GM12878 (cell line): Measurements from ENCODE around the gene B3GNT8. TPM values are rescaled to one million over a fixed set of nuclear protein-coding genes. Genes with fewer than 3 reads are reported as not detected.
"Not testable (repeated sequence)": the region's sequence is repeated elsewhere in the genome, so short reads cannot be mapped to it uniquely, and the experiment has no call there.

Experiments
- ATAC-seq: fragments of 200-7000 bp; cut with Tn5 transposase; 3 replicates; pipeline ENCODE4 v1.9.1; 2020; ENCODE audit warnings: mild to moderate bottlenecking, moderate library complexity
- BruUV-seq: library from RNA; stranded (reverse); fragments of 400-500 nt; replicated peaks from 2 replicates; lab custom pipeline; 2021; lab: Mats Ljungman, UMichigan
- CTCF ChIA-PET: fragments of 300-600 bp; sonication (Branson Sonifier 250); formaldehyde crosslinking; extraction: SDS; loops from one replicate; lab custom pipeline; 2021; ENCODE audit warnings: inconsistent platforms; lab: Yijun Ruan, JAX
- POLR2A ChIA-PET: fragments of 350-600 bp; formaldehyde crosslinking; extraction: SDS; loops from one replicate; lab custom pipeline; 2021; ENCODE audit warnings: inconsistent platforms; lab: Charles Lee
- RAD21 ChIA-PET: fragments of 300-600 bp; sonication (Branson Sonifier 250); formaldehyde crosslinking; loops from one replicate; lab custom pipeline; 2023; ENCODE audit warnings: antibody characterized with exemption; ENCODE audit not compliant: unreplicated experiment; lab: Charles Lee
- SMC1A ChIA-PET: fragments of 300-600 bp; sonication (Branson Sonifier 250); formaldehyde crosslinking; loops from one replicate; lab custom pipeline; 2023; ENCODE audit not compliant: unreplicated experiment, uncharacterized antibody; lab: Charles Lee
- DNase-seq: peaks from one replicate; pipeline ENCODE4 v3.0.0-alpha.2; 2011; ENCODE audit warnings: low read depth, low spot score
- FAIRE-seq: peaks from 3 replicates; lab custom pipeline; 2011; peaks lifted over from hg19 to GRCh38; lab: Jason Lieb, UNC
- H2AFZ ChIP-seq: 2 replicates; pipeline ENCODE4 v1.6.0; 2011; ENCODE audit warnings: low read depth, low read length, control low read depth; ENCODE audit not compliant: control insufficient read depth
- H3K27ac ChIP-seq: 2 replicates; pipeline ENCODE4 v1.5.1; 2011; ENCODE audit warnings: control low read depth; ENCODE audit not compliant: control insufficient read depth, insufficient read depth
- H3K27me3 ChIP-seq, 2 experiments: replicated peaks in 1 of 2; 2 replicates each; pipeline versions ENCODE4 v1.6.0 to v1.6.1; 2011; ENCODE audit warnings: low read length in 1 of 2; ENCODE audit not compliant: control insufficient read depth in 2 of 2, insufficient read depth in 2 of 2
- H3K36me3 ChIP-seq, 2 experiments: 2 replicates each; pipeline ENCODE4 v1.5.1; 2011; ENCODE audit warnings: low read length in 1 of 2; ENCODE audit not compliant: control insufficient read depth in 2 of 2, insufficient read depth in 2 of 2
- H3K4me1 ChIP-seq: 2 replicates; pipeline ENCODE4 v1.6.1; 2011; ENCODE audit warnings: mild to moderate bottlenecking, low read length, moderate library complexity, mixed read lengths; ENCODE audit not compliant: control insufficient read depth, insufficient read depth
- H3K4me2 ChIP-seq: 2 replicates; pipeline ENCODE4 v1.6.0; 2011; ENCODE audit warnings: control low read depth; ENCODE audit not compliant: control insufficient read depth, insufficient read depth
- H3K4me3 ChIP-seq: fragments of 200-600 bp; sonication (generic); 2 replicates; pipeline ENCODE4 v1.5.1; 2016
- H3K79me2 ChIP-seq: 2 replicates; pipeline ENCODE4 v1.6.0; 2011; ENCODE audit warnings: low read length; ENCODE audit not compliant: control insufficient read depth, insufficient read depth
- H3K9ac ChIP-seq: 2 replicates; pipeline ENCODE4 v1.8.0; 2011; ENCODE audit warnings: low read length, control low read depth, mixed read lengths; ENCODE audit not compliant: control insufficient read depth, insufficient read depth
- H3K9me3 ChIP-seq: replicated peaks from 3 replicates; pipeline ENCODE4 v1.5.1; 2011; ENCODE audit warnings: mild to moderate bottlenecking, low read length; ENCODE audit not compliant: control insufficient read depth, insufficient read depth
- H4K20me1 ChIP-seq: 2 replicates; pipeline ENCODE4 v1.6.0; 2011; ENCODE audit not compliant: control insufficient read depth, insufficient read depth
- NFYA ChIP-seq: IDR thresholded peaks from 2 replicates; pipeline ENCODE4 v1.6.1; 2011; ENCODE audit warnings: low read depth, mild to moderate bottlenecking, low read length, improper control_type of control experiment, borderline replicate concordance
- ZBTB33 ChIP-seq: fragments of 450-650 bp; IDR thresholded peaks from 2 replicates; pipeline ENCODE4 v1.6.1; 2017; ENCODE audit warnings: mild to moderate bottlenecking
- WGBS: methylation state at CpG from one replicate; pipeline ENCODE4 v1.1.6; 2016; ENCODE audit warnings: low lambda C conversion rate; ENCODE audit not compliant: insufficient replicate concordance, insufficient coverage; ENCODE audit errors: missing lambda C conversion rate; 5-methylcytosine and 5-hydroxymethylcytosine counted together
- in situ Hi-C: fragments of 300-500 bp; cut with MboI; formaldehyde crosslinking; loops from 9 replicates; pipeline ENCODE4 v1.14.3; 2018; ENCODE audit warnings: mixed read lengths
- intact Hi-C: fragments of 100-400 bp; cut with micrococcal nuclease; formaldehyde crosslinking; loops from one replicate; pipeline ENCODE4 v1.14.2; 2022; ENCODE audit not compliant: unreplicated experiment
- polyA plus RNA-seq, 11 experiments: library from polyadenylated mRNA; depleted of rRNA in 4 of 11; unstranded in 6 of 11; stranded (reverse) in 5 of 11; fragments of >200 nt; fragmentation: Nextera tagmentation in 4 of 11; fragmentation: Illumina TruSeq in 1 of 11; extraction: Ambion mirVana in 4 of 11; extraction: Trizol in 1 of 11; gene quantifications; 1 replicate in 1 of 11; 2 replicates in 10 of 11; pipeline versions ENCODE4 v1.2.1 to v1.2.3, GENCODE V29; 2011 to 2016; ENCODE audit warnings: inconsistent platforms in 2 of 11, missing spikeins in 2 of 11, low read depth in 1 of 11
- total RNA-seq, 4 experiments: library from RNA; depleted of rRNA in 3 of 4; stranded (reverse); fragments of >200 nt in 3 of 4; fragmentation: Illumina TruSeq in 1 of 4; extraction: Trizol in 1 of 4; gene quantifications; 2 replicates each; pipeline versions ENCODE4 v1.2.1 to v1.2.3, GENCODE V29; 2013 to 2021

The B3GNT8 gene
- total and polyA plus RNA-seq, 10 of the 15 experiments (the other 5 are each of a cell fraction or from before 2014, with no cell fraction given): 0.06 to 1.2 (median 0.31) TPM; not detected in 4

- TF ChIP-seq NFYA (no peak), ZBTB33 (no peak)
These were observed 42.8 kb downstream of the B3GNT8 start (continued) for GRCh38 chr19:41384351-41384750.

GRCh38 chr19:41381536-41381935 lies 45.6 kb downstream of the B3GNT8 start:
- WGBS: 98% methylated on average over 8 of the region's 8 CpGs
- H3K36me3 ChIP-seq, H3K4me3 ChIP-seq, intact Hi-C loops, ATAC-seq, SMC1A ChIA-PET, H3K9me3 ChIP-seq, BruUV-seq, H3K79me2 ChIP-seq, H2AFZ ChIP-seq, DNase-seq, in situ Hi-C loops, H3K9ac ChIP-seq, H4K20me1 ChIP-seq, FAIRE-seq, H3K27ac ChIP-seq, H3K27me3 ChIP-seq, H3K4me2 ChIP-seq: not testable (repeated sequence)
- ChIA-PET POLR2A (interaction anchor here (0.5 to 1.2 kb wide), 3 partner anchors 14 to 1017 kb away, joined by 3 to 10 read pairs (median 5); no protein-coding TSS in a partner anchor), RAD21 (interaction anchor here (1.3 kb wide), 1 partner anchor 24 kb away, joined by 3 read pairs; no protein-coding TSS in a partner anchor), CTCF (interaction anchor here (0.7 to 0.8 kb wide), 2 partner anchors 16 to 189 kb away, joined by 3 to 5 read pairs; no protein-coding TSS in a partner anchor)
- peaks cover 28% of the 10 kb centered on the region for H3K4me1 ChIP-seq
